NCI-H526 treated with DMSO at 0.1 percent for 48 hours (cell line): ENCODE data around the gene TMCO1.
A peak's percentile ranks its signal among the peaks of the same experiment; 100 is the strongest.
"Not testable (repeated sequence)": the region's sequence is repeated elsewhere in the genome, so short reads cannot be mapped to it uniquely, and the experiment has no call there.

Source experiments
- DNase-seq: peaks from one replicate; lab custom pipeline; 2025; lab: John Stamatoyannopoulos, UW

TMCO1 gene, protein sequence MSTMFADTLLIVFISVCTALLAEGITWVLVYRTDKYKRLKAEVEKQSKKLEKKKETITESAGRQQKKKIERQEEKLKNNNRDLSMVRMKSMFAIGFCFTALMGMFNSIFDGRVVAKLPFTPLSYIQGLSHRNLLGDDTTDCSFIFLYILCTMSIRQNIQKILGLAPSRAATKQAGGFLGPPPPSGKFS

DNA sequence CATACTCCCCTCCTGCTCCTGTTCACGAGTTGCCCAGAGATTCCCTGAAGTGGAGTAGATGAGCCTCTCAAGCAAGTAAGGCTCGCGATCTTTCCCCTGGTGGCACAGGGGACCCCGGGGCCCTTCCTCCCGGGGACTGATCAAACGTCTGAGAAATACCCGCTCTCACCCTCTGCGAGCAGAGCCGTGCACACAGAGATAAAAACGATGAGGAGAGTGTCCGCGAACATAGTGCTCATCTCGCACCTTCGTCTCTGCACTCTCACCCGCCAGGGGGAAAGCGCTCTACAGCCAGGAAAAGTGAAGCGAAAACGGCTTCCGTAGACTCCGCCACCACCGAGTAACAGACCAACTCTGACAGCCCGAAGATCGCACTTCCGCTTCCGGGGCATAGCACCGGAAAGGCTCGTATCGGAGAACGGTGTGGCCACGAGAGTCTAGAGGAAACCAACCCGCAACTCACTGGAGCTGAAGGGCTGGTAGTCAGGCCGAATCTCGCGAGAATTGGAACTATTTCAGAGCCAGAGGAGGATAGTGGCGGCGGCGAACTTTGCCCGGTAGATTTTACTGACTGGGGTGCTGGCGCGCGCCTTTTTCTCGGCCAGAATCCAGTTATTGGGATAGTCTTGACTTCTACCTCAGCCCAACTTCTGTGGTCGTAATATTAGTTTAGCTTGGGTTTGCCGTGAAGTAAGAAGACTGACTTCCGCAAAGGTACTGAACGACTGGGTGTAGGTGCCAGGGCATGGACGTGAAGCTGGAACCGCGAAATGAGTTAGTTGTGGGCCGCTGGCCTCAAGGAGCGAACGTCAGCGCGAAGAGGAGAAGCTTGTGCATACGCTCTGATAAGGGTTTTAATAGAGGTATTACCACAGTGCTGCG is at the start of gene TMCO1:
TSS of gene TMCO1 (minus strand) at position 356 of the 882 bp plus-strand sequence. CDS start at position 239, 117 bp downstream.
- DNase-seq = peak; percentile 100

DNA sequence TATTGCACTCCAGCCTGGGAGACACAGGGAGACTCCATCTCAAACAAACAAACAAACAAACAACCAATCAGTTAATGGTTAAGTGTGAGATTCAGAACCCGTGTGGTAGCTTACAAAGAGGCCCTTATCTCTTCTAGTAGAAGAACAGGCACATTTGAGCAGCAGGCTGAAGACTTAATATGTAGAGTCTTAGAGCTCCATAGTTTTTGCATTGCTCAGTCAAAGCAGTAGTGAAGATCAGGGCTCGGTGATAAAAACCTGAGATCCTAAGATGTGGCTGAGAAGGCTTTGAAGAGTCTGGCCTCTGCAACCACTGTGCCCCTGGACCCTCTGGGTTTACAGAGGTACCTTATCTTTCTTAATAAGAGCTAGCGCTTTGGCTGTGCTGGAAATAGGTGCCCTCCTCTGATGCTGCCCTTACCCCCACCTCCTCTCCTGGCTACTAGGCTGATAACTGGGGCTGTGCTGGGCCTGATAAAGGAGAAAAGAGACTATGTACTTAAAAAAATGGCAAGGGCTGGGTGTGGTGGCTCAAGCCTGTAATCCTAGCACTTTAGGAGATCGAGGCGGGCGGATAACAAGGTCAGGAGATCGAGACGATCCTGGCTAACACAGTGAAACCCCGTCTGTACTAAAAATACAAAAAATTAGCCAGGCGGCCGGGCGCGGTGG is 48.3 kb upstream of the TMCO1 start:
- no peak for DNase-seq

GRCh38 chr1:165816157-165816556 is 47.5 kb upstream of the TMCO1 start:
- no peak for DNase-seq

- no peak for DNase-seq
These were observed 47.1 kb upstream of the TMCO1 start for GRCh38 chr1:165815725-165816124.

DNA sequence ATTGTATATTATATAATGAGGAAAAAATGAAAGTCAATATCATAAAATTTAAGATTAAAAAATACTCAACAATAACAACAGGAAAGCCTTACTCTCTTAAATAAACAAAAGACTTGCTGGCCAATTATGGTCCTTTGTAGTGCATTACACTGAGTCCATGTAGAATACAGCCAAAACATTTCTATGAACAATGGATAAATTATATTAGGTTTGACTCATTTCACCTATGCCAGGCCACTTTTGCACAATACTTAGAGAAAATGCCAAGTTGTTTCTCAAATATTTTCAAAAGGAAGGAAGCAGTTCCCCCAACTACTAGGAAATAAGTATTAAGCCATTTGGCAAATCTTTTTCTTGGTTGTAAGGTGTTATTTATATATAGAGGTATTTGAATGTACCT is 38.9 kb upstream of the TMCO1 start:
- DNase-seq = no peak

DNA sequence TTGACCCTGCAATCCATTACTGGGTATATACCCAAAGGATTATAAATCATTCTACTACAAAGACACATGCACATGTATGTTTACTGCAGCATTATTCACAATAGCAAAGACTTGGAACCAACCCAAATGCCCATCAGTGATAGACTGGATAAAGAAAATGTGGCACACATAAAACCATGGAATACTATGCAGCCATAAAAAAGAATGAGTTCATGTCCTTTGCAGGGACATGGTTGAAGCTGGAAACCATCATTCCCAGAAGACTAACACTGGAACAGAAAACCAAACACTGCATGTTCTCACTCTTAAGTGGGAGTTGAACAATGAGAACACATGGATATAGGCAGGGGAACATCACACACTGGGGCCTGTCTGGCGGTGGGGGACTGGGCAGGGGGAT is 35.8 kb upstream of the TMCO1 start:
- not testable (repeated sequence) for DNase-seq

DNA sequence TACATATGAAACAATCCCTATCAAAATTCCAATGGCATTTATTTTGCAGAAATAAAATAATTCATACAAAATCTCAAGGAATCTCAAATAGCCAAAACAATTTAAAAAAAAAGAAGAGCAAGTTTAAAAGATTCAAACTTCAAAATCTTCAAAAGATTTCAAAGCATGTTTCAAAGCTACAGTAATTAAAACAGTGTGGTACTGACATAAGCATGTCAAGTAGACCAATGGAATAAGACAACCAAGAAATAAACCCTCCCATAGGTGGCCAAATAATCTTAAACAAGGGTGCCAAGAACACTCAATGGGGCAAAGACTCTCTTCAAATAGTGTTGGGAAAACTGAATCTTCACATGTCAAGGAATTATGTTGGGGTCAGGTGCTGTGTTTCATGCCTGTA is 30.7 kb upstream of the TMCO1 start:
- no peak for DNase-seq

GRCh38 chr1:165795894-165796293 is 27.2 kb upstream of the TMCO1 start:
- DNase-seq = no peak

- no peak for DNase-seq
These were observed 25.3 kb upstream of the TMCO1 start for GRCh38 chr1:165793951-165794350.

DNA sequence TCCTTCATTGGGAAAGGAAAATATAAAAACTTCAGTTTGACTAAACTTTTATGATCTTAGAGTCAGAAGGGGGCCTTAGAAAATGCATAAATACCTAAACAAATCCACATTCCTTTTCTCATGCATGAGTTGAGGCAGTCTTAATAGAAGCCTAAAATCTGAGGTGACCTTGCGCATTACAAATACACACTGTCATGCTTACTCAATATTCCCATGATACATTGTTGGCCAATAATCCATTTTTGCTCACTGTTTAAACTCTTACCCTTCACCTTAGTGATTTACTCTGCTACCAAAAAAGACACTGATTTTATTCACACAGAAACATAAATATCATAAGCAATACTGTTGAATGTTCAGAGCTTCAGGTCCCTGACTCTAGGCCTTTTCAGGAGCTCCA is 19.1 kb upstream of the TMCO1 start:
- no peak for DNase-seq

DNA sequence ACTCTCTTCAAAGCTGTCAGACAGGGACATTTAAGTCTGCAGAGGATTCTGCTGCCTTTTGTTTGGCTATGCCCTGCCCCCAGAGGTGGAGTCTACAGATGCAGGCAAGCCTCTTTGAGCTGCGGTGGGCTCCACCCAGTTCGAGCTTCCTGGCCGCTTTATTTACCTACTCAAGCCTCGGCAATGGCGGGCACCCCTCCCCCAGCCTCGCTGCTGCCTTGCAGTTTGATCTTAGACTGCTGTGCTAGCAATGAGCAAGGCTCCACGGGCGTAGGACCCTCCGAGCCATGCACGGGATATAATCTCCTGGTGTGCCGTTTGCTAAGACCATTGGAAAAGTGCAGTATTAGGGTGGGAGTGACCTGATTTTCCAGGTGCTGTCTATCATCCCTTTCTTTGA is 14.9 kb upstream of the TMCO1 start:
- not testable (repeated sequence) for DNase-seq

- DNase-seq = not testable (repeated sequence)
These were observed 9.5 kb upstream of the TMCO1 start for GRCh38 chr1:165778197-165778596.

- DNase-seq = no peak
These were observed 4.8 kb upstream of the TMCO1 start for GRCh38 chr1:165773324-165773965.

- DNase-seq = no peak
These were observed 4.1 kb upstream of the TMCO1 start for GRCh38 chr1:165772739-165773138.

DNA sequence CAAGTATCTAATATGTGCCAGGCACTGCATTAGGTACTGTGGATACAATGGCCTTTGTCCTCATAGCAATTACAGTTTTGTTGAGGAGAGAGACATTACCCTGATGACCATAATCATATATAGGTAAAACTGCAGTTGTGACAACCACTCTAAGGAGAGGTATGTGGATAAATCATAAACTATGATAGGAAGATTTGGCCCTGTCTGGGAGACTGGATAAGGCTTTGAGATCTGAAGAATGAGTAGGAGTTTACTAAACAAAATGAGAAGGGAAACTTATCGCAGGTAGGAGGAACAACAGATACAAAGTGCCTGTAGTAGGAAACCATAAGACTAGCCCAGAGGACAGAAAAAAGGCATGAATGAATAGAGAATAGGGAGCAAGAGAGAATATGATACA is 4.4 kb downstream of the TMCO1 start:
- DNase-seq = no peak

DNA sequence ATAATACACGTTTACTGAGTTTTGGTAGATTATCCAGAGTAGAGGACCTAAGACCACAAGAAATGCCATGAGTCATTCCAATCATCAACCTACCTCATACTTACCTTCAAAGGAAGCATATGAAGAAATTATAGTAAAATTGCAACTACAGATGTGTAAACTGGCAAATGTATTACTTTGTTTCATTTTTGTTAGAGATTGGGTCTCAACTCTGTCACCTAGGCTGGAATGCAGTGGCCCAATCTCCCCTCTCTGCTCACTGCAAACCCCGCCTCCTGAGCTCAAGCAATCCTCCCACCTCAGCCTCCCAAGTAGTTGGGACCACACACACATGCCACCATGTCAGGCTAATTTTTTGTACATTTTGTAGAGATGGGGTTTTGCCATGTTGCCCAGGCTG is 5.2 kb downstream of the TMCO1 start:
- no peak for DNase-seq

DNA sequence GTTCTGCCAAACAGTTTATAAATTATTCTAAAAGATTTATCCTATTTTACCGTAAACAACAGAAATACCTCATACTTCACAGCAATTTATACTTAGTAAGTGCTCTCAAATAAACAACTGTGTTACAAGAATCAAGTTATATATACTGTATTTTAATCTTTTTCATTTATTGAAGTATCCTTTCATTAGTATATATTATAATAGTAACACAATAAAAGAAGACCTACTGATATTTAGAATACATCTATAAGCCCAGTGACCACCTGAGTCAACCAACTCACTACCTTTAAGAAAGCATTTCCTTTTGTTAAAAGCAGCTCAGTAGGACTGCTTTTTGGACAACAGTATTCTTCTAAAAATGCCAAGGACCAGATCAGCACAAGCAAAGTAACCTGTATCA is 5.9 kb downstream of the TMCO1 start:
- DNase-seq = no peak

DNA sequence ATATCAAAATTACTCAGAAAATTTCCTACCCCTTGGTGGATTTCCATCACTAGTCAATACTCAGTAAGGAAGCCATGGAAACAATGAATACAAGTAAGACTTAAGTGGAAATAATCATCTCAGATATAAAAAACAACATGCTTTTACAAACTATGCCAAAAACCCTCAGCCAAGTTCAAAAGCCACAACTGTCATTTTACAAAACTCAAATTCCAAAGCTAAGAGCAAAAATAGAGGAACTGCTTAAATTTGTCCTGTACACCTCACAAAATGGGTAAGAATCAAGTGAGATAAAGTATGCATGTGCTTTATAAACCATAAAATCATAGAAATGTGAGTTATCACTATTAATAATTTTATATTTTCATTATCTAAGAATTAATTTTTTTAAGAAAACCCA is 9.6 kb downstream of the TMCO1 start:
- no peak for DNase-seq

- DNase-seq = no peak
These were observed 13.2 kb downstream of the TMCO1 start for GRCh38 chr1:165755393-165756010.

DNA sequence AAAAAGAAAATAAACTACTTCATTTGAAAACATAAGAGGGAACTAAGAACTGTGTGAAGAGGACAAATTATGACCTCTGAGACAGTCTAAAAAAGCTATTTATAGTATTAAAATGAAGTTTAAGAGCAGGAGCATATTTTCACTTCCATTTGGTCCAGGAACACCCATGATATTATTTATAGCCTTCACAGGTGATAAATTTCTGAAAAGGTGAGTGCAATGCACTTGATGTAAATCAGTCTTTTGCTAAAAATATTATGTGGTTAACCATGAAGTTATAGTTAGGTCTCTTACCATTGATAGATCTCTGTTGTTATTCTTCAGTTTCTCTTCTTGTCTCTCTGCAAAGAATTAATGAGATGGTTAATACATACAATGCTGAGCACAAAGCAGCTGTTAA is 14.7 kb downstream of the TMCO1 start:
- DNase-seq = no peak

DNA sequence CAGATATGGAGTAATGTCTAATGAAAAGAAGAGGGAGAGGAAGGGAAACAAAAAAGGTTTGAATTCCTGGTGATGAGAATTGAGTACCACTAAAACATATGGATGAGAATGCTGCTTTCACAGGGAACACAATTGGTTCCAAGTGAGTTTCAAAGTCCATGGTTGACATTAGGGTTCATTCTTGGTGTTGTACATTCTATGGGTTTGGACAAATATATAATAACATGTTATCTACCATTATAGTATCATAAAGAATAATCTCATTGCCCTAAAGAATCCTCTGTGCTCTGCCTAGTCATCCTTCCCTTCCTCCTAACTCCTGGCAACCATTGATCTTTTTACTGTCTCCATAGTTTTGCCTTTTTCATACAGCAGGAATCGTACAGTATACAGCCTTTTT is 20.1 kb downstream of the TMCO1 start:
- DNase-seq = no peak
